Occipital lobe (tissue), 2 donors: ENCODE data around the gene SYMPK. TPM values are rescaled to one million over a fixed set of nuclear protein-coding genes. Genes with fewer than 3 reads are reported as not detected.
"Not testable (repeated sequence)": the region's sequence is repeated elsewhere in the genome, so short reads cannot be mapped to it uniquely, and the experiment has no call there.

Experiments
- DNase-seq: peaks from one replicate; lab custom pipeline; 2025; lab: John Stamatoyannopoulos, UW
- total RNA-seq: library from RNA; depleted of rRNA; stranded (reverse); fragments of >200 nt; gene quantifications from one replicate; pipeline ENCODE4 v1.2.3, GENCODE V29; 2014

Gene SYMPK
- total RNA-seq, 1 donor from 2014 or later: 16.4 TPM

DNA sequence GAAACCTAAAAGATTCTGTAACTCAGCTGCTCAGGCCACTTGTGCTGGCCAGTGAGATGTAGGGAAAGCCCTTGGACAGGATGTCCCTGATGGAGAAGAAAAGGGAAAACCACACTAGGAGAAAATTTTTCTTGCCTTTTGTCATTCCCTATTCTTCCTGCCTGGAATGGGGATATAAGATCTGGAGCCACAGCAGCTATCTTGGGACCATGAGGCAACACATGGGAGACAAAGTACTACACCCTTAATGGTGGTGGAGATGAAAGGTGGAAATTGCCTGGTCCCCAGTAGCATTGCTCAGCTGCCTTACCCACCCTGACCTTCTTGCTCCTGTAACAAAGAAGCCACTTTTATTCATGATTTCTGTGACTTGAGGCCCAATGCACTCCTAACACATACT lies 57.2 kb downstream of the SYMPK start:
- no peak for DNase-seq

DNA sequence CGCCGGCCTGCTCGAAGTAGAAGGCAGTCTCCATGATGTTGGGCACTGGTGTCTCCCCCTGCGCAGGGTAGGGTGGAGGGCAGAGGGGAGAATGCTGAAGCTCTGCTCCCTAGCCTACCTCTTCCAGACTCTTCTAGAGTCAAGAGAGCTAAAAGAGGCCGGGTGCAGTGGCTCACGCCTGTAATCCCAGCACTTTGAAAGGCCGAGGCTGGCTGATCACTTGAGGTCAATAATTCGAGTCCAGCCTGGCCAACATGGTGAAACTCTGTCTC lies 58.1 kb downstream of the SYMPK start:
- DNase-seq: no peak

DNA sequence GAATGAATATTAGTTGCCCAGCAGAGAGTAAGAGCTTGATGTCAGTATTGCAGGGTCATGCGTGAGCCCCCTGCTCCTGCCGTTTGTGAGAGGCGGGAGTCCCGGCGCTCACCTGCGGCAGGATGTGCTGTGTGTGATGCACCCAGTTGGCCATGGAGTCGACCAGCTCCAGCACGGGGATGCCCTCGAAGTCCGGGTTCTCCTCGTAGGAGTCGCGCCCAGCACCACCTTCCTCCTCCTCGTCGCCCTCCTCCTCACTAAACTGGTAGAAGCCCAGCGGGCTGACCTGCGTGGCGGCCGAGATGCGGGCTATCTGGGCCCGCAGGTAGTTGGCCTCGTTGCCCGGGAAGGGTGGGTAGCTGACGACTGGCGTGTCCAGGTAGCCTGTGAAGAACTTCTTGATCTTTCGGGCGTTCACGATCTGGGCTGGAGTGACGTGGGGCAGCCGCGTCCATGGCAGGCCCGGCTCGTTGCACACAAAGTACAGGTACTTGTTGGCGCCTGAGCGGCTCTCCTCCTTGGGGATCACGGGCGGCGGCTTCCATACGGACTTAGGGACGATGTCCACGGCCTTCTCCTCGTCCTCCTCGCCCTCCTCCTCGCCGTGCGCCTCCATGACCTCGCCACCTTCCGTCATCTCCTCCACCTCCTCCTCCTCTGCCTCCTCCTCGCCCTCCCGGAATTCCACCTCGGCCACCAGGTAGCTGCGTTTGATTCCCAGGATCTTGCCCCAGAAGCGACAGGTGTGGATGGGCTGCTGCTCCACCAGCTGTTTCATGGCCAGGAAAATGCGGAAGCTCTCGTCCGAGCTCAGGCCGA lies 58.6 kb downstream of the SYMPK start:
- no peak for DNase-seq

DNA sequence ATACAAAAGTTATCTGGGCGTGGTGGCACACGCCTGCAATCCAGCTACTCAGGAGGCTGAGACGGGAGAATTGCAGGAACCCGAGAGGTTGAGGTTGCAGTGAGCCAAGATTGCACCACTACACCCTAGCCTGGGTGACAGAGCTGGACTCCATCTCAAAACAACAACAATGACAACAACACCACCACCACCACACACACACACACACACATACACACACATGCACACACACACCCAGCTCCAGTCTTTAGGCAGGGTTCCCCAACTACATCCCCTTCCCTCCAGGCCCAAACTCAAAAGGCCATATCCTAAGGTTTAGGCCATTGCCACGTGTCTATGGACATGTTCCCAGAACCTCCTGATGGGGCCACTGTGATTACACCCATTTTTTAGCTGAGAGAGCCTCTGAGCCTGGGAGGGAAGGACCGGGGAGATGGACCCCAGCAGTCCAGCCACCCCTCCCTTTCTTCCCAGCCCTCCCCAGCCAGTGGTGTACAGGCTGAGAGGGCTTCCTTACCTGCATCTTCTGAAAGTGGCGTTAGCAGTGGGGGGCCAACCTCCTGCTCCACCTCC lies 61.3 kb downstream of the SYMPK start:
- no peak for DNase-seq

DNA sequence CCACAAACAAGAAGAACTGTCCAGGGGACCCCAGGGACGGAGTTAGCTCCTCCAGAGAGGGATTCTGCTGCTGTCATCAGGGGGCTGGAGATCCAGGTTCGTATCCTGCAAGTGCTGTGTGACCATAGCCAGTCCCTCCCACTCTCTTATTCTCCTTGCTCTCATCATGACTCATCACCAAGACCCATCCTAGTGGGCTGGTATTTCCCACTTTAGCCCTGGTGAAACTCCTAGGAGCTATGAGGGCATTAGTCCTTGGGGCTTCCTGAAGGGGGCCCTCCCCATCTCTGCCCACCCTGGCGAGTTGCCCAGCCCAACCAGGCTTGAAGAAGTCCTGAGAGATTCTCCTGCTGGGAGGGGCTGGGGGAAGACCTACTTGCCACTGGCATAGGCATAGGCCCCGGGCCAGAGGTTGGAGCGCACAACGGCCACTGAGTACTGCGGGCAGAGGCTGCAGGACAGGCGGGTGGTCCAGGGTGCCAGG lies 62.8 kb downstream of the SYMPK start:
- no peak for DNase-seq

DNA sequence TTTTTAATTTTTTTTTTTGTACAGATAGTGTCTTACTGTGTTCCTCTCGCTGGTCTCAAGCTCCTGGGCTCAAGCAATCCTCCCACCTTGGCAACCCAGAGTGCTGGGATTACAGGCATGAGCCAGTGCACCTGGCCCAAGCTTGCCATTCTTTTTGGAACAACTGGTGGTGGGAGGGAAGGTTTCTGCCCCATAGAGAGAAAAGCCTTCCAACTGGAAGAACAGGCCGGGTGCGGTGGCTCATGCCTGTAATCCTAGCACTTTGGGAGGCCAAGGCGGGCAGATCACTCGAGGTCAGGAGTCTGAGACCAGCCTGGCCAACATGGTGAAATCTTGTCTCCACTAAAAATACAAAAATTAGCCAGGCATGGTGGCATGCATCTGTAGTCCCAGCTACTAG lies 63.4 kb downstream of the SYMPK start:
- DNase-seq: not testable (repeated sequence)

DNA sequence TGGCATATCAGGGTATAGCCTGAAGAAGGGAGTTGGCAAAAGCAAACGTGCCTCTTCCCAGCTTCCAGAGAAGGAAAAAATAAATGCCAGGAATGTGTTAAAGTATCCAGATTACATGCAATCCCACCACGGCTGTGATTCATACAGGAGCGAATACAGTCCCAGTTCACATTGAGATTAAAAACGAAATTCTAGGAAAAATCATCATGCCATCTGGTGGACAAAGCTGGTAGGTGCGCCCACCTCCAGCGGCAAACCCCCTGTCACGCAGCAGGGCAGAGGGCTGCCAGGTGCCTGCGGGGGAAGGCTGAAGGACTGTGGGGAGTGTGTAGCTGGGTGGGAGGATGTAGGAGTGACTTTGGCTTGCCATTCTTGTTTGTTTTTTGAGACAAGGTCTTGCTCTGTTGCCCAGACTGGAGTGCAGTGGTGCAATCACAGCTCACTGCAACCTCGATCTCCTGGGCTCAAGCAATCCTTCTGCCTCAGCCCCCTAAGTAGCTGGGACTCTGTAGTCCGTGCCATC lies 63.9 kb downstream of the SYMPK start:
- peak; percentile 17 for DNase-seq

DNA sequence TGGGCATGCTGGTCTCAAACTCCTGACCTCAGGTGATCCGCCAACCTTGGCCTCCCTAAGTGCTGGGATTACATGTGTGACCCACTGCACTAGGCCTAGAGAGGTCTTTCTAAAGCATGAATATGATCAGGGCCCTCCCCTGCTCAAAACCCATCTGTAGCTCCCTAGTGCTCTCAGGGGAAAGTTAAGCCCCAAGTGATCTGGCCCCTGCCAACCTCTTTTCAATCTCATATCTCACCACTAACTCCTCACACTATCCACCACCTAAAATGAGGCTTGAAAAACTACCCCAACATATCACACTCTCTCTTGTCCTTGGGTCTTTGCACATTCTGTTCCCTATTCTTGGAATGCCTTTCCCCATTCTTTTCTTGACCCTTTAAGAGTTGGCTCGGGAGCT lies 68.3 kb downstream of the SYMPK start:
- DNase-seq: no peak

DNA sequence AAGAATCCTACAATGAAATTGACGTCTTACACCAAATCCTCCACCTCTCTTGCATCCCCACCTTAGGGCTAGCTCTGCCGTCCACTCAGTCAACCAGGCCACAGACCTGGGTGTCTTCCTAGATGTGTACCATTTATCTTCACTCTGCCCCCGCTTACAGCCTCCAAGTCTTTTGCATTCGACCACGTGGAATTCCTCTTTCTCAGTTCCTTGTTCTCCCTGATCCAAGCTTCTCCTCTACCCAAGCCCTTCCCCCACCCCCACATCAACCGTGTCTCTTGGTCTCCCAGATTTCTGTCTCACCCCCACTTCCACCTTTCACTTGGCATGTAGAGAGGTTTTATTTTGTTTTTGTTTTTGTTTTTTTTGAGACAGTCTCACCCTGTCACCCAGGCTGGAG lies 69.1 kb downstream of the SYMPK start:
- DNase-seq: no peak

DNA sequence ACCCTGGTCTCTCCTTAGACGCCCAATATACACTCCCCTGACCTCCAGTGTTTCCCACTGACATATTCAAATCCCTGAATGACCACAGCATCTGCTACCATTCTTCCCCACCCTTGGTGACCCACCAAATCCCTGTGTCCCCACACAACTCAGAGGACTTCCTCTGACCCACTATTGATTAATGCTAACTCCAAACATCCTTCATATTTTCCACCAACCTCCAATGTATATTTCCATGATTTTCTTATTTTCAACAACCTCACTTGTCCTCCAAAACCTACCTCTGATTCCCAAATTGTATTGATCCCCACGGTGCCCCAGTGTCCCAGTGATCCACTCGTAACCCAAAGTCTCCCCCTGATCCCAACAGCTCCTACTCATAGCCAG lies 69.8 kb downstream of the SYMPK start:
- DNase-seq: no peak

DNA sequence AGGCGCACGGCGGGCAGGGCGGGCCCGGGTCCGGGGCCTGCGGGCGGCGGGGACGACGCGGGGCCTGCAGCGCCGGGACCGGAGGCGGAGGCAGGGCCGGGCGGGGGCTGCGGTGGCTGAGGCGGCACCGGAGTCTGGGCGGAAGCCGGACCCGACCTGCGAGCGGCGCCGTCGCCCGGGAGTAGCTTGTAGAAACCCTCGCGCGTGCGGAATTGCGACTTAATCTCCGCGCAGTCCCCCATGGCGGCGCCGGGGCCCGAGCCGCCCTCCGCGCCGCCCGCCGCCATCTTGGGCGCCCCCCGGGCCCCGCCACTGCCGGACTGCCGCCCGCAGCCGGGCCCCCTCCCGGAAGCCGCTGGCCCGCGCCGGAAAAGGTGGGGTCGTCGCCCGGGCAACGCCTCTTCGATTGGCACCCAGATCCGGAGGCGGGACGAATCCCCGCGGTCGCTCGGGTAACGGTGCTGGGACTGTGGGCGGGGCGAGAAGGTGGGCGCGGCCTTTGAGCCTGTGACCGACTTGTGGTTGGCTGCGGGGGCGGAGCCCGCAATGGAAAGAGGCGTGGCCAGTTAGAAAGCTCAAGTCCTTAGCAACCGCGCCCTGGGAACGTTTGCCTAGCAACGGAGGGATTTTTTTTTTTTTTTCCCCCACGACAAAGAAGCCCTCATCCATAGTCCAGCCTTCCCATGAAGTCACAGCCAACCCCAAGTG lies 70.3 kb downstream of the SYMPK start, which contains the start of gene DMWD:
Gene DMWD, minus strand, starts transcription at position 376 of the 708 bp plus-strand sequence. Its CDS starts 89 bp downstream, at position 287.
- DNase-seq: peak; percentile 99

DNA sequence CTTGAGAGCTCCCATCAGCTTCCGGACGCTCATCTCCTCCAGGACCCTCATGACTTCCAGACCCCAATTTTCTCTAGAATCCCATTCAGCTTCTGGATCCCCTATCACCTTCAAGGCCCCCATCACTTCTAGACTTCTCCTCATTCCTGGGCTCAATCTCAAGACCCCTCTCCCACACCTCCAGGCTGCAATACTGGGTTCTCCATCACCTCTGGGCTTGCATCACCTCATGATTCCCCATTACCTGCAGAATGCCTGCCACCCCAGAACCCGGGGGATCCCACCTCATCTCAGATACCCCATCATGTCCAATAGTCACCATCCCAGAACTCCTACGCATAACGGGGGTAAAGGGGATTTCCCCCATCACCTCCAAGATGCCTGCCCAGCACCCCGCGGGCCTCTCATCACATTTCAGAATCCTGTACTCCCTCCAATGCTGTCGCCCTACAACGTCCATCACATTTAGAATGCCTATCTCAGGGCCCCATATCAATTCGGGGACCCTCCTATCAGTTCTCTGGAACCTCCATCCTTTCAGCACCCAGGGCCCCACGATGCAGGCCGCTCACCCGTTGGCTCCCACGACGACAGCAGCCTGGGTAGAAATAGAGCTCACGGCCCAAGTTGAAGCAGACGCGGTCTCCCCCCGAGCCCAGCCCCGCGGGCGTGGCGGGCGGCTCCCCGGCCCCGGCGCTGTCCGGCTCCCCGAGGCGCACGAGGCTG lies 71.0 kb downstream of the SYMPK start:
- no peak for DNase-seq

DNA sequence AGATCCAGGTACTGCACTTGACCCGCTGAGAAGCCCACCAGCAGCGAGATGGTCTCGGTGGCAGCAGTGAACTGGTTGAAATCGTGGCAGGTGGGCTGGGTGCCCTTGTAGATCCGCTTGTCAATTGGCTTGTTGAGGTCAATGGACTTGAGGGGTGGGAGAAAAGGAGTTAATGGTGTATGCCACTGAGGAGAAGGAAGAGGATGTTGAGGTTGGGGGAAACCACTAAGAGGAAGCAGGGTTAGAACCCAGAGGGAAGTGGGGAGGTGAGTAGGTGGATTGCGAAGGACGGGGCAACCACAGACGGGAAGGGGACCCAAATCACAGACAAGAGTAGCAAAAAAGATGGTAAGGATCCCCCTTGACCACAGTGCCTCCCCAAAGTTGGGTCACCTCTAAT lies 72.0 kb downstream of the SYMPK start:
- no peak for DNase-seq

DNA sequence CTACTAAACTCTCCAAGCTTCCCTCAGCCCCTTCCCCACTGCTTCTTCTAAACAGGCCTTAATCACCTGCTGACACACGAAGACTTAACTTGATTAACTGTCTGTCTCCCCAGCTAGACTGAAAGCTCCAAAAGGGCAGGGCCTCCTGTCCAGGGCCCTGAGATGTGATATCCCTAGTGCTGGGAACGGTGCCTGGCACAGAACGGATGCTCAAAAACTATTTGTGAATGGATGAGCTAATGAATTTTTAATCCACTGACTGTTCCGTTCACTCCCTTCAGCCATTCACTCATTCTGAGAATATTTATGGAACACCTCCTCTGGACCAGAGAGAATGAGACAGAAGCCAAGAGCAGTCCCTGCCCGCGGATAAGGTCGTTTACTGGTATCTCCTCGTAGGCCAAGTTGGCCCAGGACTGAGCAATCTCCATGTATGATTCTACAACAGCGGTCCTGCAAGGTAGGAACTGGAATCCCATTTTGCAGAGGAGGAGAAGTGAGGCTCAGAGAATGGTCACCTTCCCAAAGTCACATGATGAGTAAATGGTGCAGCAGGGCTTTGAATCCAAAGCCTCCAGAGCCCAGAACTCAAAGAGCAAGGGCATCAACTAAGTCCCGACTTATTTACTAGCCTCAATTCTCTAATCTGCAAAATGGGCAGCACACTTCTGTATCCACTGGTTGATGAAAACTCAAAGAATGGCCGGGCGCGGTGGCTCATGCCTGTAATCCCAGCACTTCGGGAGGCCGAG lies 73.7 kb downstream of the SYMPK start:
- no peak for DNase-seq

DNA sequence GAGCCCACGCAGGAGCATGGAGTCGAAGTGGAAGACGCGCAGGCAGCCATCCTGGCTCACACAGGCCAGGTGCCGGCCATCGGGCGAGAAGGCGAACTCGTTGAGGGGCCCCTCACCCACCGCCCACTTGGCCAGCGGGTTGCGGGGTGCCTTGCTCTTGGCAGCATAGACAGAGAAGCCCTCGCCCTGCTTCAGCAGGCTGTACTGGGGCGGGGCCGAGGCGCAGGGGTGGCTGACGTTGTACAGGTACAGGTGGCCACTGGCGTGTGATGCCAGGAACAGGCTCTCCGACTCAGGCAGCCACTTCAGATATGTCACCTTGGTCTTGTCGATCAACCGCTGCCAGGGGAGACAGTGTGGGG lies 76.4 kb downstream of the SYMPK start:
- no peak for DNase-seq

DNA sequence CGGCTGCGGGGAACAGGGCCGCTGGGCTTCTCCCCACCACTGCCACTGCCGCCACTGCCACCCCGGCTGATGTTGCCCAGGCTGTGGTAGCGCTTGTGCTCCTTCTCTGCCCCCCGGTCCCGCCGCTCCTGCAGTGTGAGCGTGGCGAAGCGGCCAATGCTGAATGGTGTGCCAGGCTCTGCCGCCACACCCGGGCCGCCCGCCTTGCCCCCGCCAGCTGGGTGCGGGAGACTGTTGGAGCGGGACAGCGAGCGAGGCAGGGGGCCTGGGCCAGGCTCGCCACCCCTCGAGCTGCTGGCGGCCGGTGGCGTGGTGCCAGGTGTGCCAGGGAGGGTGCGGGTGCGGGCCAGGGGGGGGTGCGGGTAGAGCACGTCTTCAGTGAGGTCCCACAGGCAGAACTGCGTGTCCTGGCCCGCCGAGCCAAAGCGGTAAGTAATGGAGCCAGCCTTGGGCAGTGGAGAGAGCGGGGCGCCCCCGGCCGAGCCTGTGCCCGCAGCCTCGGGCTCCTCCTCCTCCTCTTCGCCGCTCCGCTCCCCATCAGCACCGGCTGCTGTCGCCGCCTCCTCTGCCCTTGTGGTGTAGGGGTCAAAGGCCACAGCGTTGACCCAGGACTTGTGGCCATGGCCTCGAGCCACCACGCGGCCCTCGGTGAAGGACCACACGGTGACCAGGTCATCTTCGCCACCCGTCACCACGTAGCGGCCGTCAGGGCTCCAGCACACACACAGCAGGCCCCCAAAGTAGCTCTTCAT lies 77.0 kb downstream of the SYMPK start:
- no peak for DNase-seq

DNA sequence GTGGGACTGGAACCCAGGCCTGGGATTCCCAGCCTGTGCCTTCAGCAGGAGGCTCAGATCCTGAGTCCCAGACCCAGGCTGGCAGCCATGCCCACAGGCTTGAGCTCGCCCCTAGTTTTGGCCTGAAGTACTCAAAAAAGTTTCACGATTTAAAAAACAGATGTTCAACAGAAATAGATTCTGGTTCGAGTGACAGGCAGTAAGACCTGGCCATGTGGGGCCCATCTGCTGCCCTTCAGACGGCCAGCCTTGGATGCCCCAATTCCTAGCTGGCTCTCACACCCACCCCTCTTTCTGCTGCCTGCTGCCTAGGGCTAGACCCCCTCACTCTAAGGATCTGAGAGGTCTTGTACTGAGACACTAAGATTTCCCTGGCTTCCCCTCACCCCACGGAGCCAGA lies 77.8 kb downstream of the SYMPK start:
- no peak for DNase-seq

DNA sequence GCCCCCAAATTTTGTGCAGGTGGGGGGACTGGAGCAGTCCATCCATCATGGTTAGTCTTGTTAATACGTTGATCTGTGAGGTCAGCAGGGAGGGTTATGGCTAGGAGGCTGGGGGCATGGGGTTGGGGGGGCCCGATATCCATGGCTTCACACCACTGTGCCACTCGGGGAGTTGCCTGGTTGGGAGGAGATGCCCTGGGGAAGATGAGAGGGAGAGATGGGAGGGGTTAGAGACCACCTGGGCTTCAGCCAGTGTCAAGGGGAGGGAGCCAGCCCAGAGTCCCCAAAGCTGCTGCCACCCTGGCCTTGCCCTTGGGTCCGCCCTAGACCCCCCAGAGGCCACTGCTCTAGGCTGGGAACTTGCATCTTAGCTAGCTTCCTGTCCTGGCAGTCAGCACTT lies 78.9 kb downstream of the SYMPK start:
- DNase-seq: no peak

DNA sequence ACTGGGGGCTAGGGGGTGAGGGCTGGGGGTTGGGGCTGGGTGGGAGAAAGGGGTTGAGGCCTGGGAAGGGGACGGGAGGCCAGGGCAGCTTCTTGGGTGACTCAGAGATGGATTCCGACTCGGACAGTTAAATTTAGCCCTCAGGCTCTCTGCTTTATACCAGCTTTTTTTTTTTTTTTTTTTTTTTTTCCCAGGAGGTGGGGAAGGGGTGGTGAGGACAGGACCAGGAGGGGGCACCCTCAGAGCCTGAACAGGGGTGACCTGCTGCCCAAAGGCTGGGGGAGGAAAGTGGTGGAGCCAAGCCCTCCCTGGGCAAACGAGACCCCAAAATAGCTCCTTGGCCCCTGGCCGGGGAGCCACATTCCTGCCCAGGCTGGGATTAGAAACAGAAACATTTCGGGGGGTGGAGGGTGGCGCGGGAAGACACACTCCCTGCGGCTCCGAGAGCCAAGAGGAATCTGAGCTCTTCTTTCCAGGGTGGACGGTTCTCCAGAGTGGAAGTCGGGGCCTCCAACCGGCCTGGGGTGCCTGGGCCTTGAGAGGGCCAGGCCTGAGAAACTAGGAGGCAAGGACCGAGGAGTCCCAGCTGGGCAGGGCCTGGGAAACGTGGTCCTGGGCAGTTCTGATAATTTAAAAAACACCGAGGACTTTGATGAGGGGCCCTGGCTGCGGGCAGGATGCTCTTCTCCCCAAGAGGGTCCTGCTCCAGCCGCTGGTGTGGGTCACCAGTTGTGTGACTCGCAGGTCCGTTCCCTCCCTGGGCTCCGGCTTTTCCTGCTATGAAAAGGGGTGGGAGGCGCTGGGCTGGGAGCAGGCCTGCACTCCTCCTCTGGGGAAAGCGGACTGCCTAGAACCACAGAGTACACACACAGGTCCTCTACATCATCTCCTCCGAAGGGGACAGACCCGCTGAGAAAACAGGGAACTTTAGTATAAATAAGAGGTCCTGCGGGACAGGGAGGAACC lies 79.8 kb downstream of the SYMPK start:
- no peak for DNase-seq
